Transverse colon (tissue), 4 donors: Measurements from ENCODE around the gene CHST13.

Experiments used
- CTCF ChIP-seq, 5 experiments: fragments of 200-600 bp in 3 of 5; fragments of 450-650 bp in 2 of 5; sonication (generic) in 3 of 5; IDR thresholded peaks; 1 replicate in 2 of 5; 2 replicates in 3 of 5; pipeline ENCODE4 v1.5.1; 2016 to 2017; ENCODE audit warnings: antibody characterized with exemption in 5 of 5, inconsistent platforms in 3 of 5, mild to moderate bottlenecking in 2 of 5, moderate library complexity in 1 of 5
- POLR2A ChIP-seq: fragments of 450-650 bp; IDR thresholded peaks from one replicate; pipeline ENCODE4 v1.6.1; 2016; ENCODE audit warnings: antibody characterized with exemption, mild to moderate bottlenecking, moderate library complexity
- POLR2AphosphoS5 ChIP-seq, 3 donors: sonication (generic); formaldehyde crosslinking; IDR thresholded peaks; one replicate each; pipeline ENCODE4 v1.6.1; 2016; ENCODE audit warnings: antibody characterized with exemption in 3 of 3

- TF ChIP-seq CTCF (IDR thresholded peaks at IDR 0.05) (peak in 1 of 5 experiments; percentile 16), POLR2AphosphoS5 (IDR thresholded peaks at IDR 0.05) (peak; percentile 54 to 78 (median 74)), POLR2A (peak; percentile 80)
These were observed 47.5 kb upstream of the CHST13 start for GRCh38 chr3:126476166-126477060.
